ENCODE results near the gene HTR7. TPM values are rescaled to one million over a fixed set of nuclear protein-coding genes. Genes with fewer than 3 reads are reported as not detected.

The HTR7 gene
- total and polyA plus RNA-seq, 2 of the 8 experiments (the other 6 are each of a cell fraction or from before 2014, with no cell fraction given) = 22.9 to 24.6 TPM

DNA sequence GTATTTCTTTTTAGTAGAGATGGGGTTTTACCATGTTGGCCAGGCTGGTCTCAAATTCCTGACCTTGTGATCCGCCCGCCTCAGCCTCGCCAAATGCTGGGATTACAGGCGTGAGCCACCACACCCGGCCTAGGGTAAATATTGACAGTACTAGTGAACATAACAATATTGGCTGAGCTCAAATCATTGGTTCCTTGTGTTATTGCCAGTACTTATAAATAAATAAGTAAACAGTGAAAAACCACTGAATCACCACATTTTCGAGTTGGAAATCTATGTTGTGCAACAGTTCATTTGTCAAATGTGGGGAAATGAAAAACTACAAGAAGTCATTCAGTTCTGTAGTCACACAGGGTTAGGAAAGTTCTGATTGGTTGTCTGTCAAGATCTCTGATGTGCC, 29.7 kb upstream of the HTR7 start:
- Histone ChIP-seq H3K4me1 (replicated peaks in 1 of 4; ENCODE audit: control insufficient read depth in 3 of 4, insufficient read depth in 4 of 4, low read length in 3 of 4) (no peaks in the 10 kb centered on the region), H3K79me2 (ENCODE audit: control insufficient read depth in 1 of 2, insufficient read depth in 2 of 2, low read length in 2 of 2) (no peaks in the 10 kb centered on the region), H2BK12ac (ENCODE audit: low read depth, low read length) (no peak overlapping the region), H2BK15ac (ENCODE audit: low read length) (no peak overlapping the region), H3K18ac (ENCODE audit: extremely low read depth, low read length) (no peak overlapping the region), H3K4me2 (ENCODE audit: insufficient read depth in 1 of 2, low read depth in 2 of 2, low read length in 2 of 2) (no peak overlapping the region), H2BK120ac (replicated peaks; ENCODE audit: low read depth, low read length) (no peak overlapping the region), H3K23ac (ENCODE audit: insufficient read length) (no peak overlapping the region), H3K36me3 (ENCODE audit: control insufficient read depth in 2 of 4, insufficient read depth in 4 of 4, low read length in 3 of 4) (peaks cover 6 to 49% (median 32%) of the 10 kb centered on the region in 4 experiments; a peak in 7 of 8 replicates), H2BK20ac (ENCODE audit: low read length) (no peak overlapping the region), H3K4ac (replicated peaks; ENCODE audit: insufficient read length, low read depth, low read length) (no peak overlapping the region), H2AK5ac (ENCODE audit: low read depth, low read length) (no peak overlapping the region), H3K14ac (ENCODE audit: insufficient read length) (no peak overlapping the region), H2AFZ (ENCODE audit: low read length) (no peak overlapping the region), H2BK5ac (ENCODE audit: low read depth, low read length) (no peak overlapping the region), H3K27ac (ENCODE audit: low read depth, low read length) (no peak overlapping the region), H3K9ac (replicated peaks in 1 of 4; ENCODE audit: extremely low read depth in 1 of 4, low read depth in 3 of 4, low read length in 3 of 4) (no peak overlapping the region), H4K5ac (ENCODE audit: insufficient read length, low read depth, low read length) (no peak overlapping the region), H3K4me3 (ENCODE audit: extremely low read depth in 1 of 4, insufficient read depth in 2 of 4, low read depth in 3 of 4, low read length in 4 of 4) (no peak overlapping the region), H3K56ac (replicated peaks; ENCODE audit: insufficient read length, low read depth, low read length) (no peak overlapping the region), H3K79me1 (ENCODE audit: low read depth, low read length) (peaks cover 2% of the 10 kb centered on the region; the same call in 1 of the 2 replicates), H4K91ac (replicated peaks; ENCODE audit: insufficient read length, low read length) (no peak overlapping the region), H4K20me1 (replicated peaks in 1 of 2; ENCODE audit: control insufficient read depth in 1 of 2, insufficient read depth in 2 of 2, low read length in 2 of 2) (peaks cover 0 to 3% of the 10 kb centered on the region in 2 experiments), H3K9me3 (ENCODE audit: insufficient read depth in 2 of 2, low read depth in 1 of 2, low read length in 1 of 2) (no peaks in the 10 kb centered on the region; a peak in 1 of 4 replicates), H3K27me3 (replicated peaks in 1 of 4; ENCODE audit: control insufficient read depth in 3 of 4, extremely low read depth in 1 of 4, insufficient read depth in 3 of 4, low read length in 3 of 4) (no peaks in the 10 kb centered on the region), H3K23me2 (ENCODE audit: low read depth, low read length) (no peaks in the 10 kb centered on the region), H4K8ac (ENCODE audit: extremely low read depth, insufficient read depth, low read length) (no peak overlapping the region)
- 88% methylated on average over 6 of the region's 6 CpGs; no CpG with 5 or more reads in 1 of the 2 experiments for WGBS, 2 experiments (ENCODE audit: extremely low coverage in 1 of 2, insufficient coverage in 1 of 2, insufficient read length in 1 of 2, insufficient replicate concordance in 2 of 2, low coverage in 1 of 2, low lambda C conversion rate in 2 of 2, missing lambda C conversion rate in 1 of 2)
- DNase-seq (ENCODE audit: low read depth in 1 of 2, low spot score in 2 of 2) (no peak), FAIRE-seq (no peak)
- ChIA-PET POLR2A (ENCODE audit: partially characterized antibody) (interaction anchor here (1.4 to 2.5 kb wide), 2 partner anchors 14 to 16 kb away, joined by 3 to 7 read pairs; no protein-coding TSS in a partner anchor), CTCF (ENCODE audit: partially characterized antibody) (interaction anchor here (0.7 to 2.7 kb wide), 5 partner anchors 8 to 1294 kb away, joined by 3 to 20 read pairs (median 4); no protein-coding TSS in a partner anchor)
